Esophagus squamous epithelium (tissue), 4 donors: ENCODE measurements around the gene DGKB.

Experiments used
- CTCF ChIP-seq, 6 experiments: fragments of 450-650 bp in 4 of 6; fragments of 200-600 bp in 2 of 6; sonication (generic) in 2 of 6; IDR thresholded peaks; one replicate each; pipeline ENCODE4 v1.5.1; 2016 to 2019; ENCODE audit warnings: antibody characterized with exemption in 6 of 6, mild to moderate bottlenecking in 4 of 6, moderate library complexity in 4 of 6
- POLR2A ChIP-seq, 4 donors: fragments of 450-650 bp; IDR thresholded peaks; one replicate each; pipeline ENCODE4 v1.6.1; 2017; ENCODE audit warnings: antibody characterized with exemption in 4 of 4, mild to moderate bottlenecking in 4 of 4, moderate library complexity in 3 of 4

GRCh38 chr7:14521183-14521582, 381.4 kb downstream of the DGKB start:
- no peak for TF ChIP-seq CTCF (IDR thresholded peaks at IDR 0.05)
- no peak for TF ChIP-seq POLR2A (IDR thresholded peaks at IDR 0.05)
